GM12892 (cell line): ENCODE results near the gene FBLN2.

Source experiments
- POLR2A ChIP-seq: IDR thresholded peaks from 2 replicates; pipeline ENCODE4 v1.6.1; 2011; ENCODE audit warnings: low read depth, low read length, control low read depth
- POLR2AphosphoS5 ChIP-seq: IDR thresholded peaks from 2 replicates; pipeline ENCODE4 v1.6.1; 2011; ENCODE audit warnings: low read depth, low read length, control low read depth
- TAF1 ChIP-seq: IDR thresholded peaks from 2 replicates; pipeline ENCODE4 v1.6.1; 2011; ENCODE audit warnings: low read depth, mild to moderate bottlenecking, control low read depth, low read length, borderline replicate concordance

- no peak for TF ChIP-seq POLR2A
- TF ChIP-seq POLR2AphosphoS5: no peak
- TF ChIP-seq TAF1: no peak
Measured at GRCh38 chr3:13584427-13584891, 35.5 kb downstream of the FBLN2 start.
